ENCODE data around the gene SHISAL1. TPM values are rescaled to one million over a fixed set of nuclear protein-coding genes. Genes with fewer than 3 reads are reported as not detected.

SHISAL1 gene
- total and polyA plus RNA-seq, 2 donors (not counting 1 experiment from before 2014, with no cell fraction given): not detected

GRCh38 chr22:44245438-44245837 lies 67.3 kb downstream of the SHISAL1 start:
- ATAC-seq (ENCODE audit: low read depth) (no peak), DNase-seq (no peak)
- H3K4me1 Mint-ChIP-seq: no peaks in the 10 kb centered on the region
- Histone ChIP-seq H3K4me3 (ENCODE audit: control extremely low read depth in 1 of 5, extremely low read depth in 1 of 5, insufficient read depth in 1 of 5, low read depth in 2 of 5, low read length in 4 of 5) (no peak overlapping the region), H3K9ac (ENCODE audit: low read length) (no peak overlapping the region), H2AFZ (ENCODE audit: insufficient read depth, low read depth, low read length, poor library complexity, severe bottlenecking) (no peak overlapping the region), H3K4me2 (replicated peaks; ENCODE audit: low read depth, low read length, poor library complexity, severe bottlenecking) (no peak overlapping the region), H3K4me1 (ENCODE audit: control insufficient read depth in 2 of 2, insufficient read depth in 2 of 2, low read length in 2 of 2) (no peaks in the 10 kb centered on the region), H3K27me3 (replicated peaks in 1 of 4; ENCODE audit: control extremely low read depth in 1 of 4, control insufficient read depth in 3 of 4, insufficient read depth in 4 of 4, low read length in 3 of 4) (peaks cover 0 to 15% (median 3%) of the 10 kb centered on the region in 4 experiments), H3K79me2 (ENCODE audit: control insufficient read depth, insufficient read depth, low read length) (no peaks in the 10 kb centered on the region), H3K9me3 (ENCODE audit: control extremely low read depth in 1 of 3, control insufficient read depth in 2 of 3, insufficient read depth in 1 of 3, low read length in 2 of 3) (peaks cover 0 to 17% (median 9%) of the 10 kb centered on the region in 3 donors), H3K27ac (ENCODE audit: low read length in 2 of 2) (no peak overlapping the region), H3K36me3 (replicated peaks in 1 of 2; ENCODE audit: control extremely low read depth in 1 of 2, control insufficient read depth in 1 of 2, extremely low read depth in 1 of 2, insufficient read depth in 2 of 2, low read length in 1 of 2) (no peaks in the 10 kb centered on the region), H4K20me1 (ENCODE audit: control insufficient read depth, insufficient read depth, low read length, poor library complexity, severe bottlenecking) (no peaks in the 10 kb centered on the region)
- 93% methylated on average over 6 of the region's 7 CpGs for WGBS (ENCODE audit: insufficient coverage)
- CTCF ChIA-PET: no interaction called here
- intact Hi-C loops (cut with micrococcal nuclease): no loop called here
- H3K9me3 Mint-ChIP-seq (ENCODE audit: insufficient read depth): peaks cover 5% of the 10 kb centered on the region
- H3K27me3 Mint-ChIP-seq: peaks cover 53% of the 10 kb centered on the region
- POLR2A ChIA-PET: no interaction called here
- H3K4me3 Mint-ChIP-seq: no peak overlapping the region
- no peak for TF ChIP-seq CTCF (IDR thresholded peaks at IDR 0.05)
- TF ChIP-seq EZH2 (IDR thresholded peaks at IDR 0.05; ENCODE audit: borderline replicate concordance, insufficient read depth, low read depth, low read length, poor library complexity, severe bottlenecking): no peak
- no peak overlapping the region for H3K27ac Mint-ChIP-seq

GRCh38 chr22:44244265-44244822 lies 68.4 kb downstream of the SHISAL1 start:
- Mint-ChIP-seq H3K9me3 (ENCODE audit: insufficient read depth) (no peaks in the 10 kb centered on the region), H3K27me3 (peaks cover 52% of the 10 kb centered on the region), H3K27ac (no peak overlapping the region), H3K4me3 (no peak overlapping the region), H3K4me1 (no peaks in the 10 kb centered on the region)
- Histone ChIP-seq H3K4me3 (ENCODE audit: control extremely low read depth in 1 of 5, extremely low read depth in 1 of 5, insufficient read depth in 1 of 5, low read depth in 2 of 5, low read length in 4 of 5) (no peak overlapping the region), H3K36me3 (replicated peaks in 1 of 2; ENCODE audit: control extremely low read depth in 1 of 2, control insufficient read depth in 1 of 2, extremely low read depth in 1 of 2, insufficient read depth in 2 of 2, low read length in 1 of 2) (no peaks in the 10 kb centered on the region), H3K4me1 (ENCODE audit: control insufficient read depth in 2 of 2, insufficient read depth in 2 of 2, low read length in 2 of 2) (no peaks in the 10 kb centered on the region), H3K9me3 (ENCODE audit: control extremely low read depth in 1 of 3, control insufficient read depth in 2 of 3, insufficient read depth in 1 of 3, low read length in 2 of 3) (peaks cover 0 to 12% (median under 1%) of the 10 kb centered on the region in 3 donors), H3K79me2 (ENCODE audit: control insufficient read depth, insufficient read depth, low read length) (no peaks in the 10 kb centered on the region), H2AFZ (ENCODE audit: insufficient read depth, low read depth, low read length, poor library complexity, severe bottlenecking) (no peak overlapping the region), H3K27me3 (replicated peaks in 1 of 4; ENCODE audit: control extremely low read depth in 1 of 4, control insufficient read depth in 3 of 4, insufficient read depth in 4 of 4, low read length in 3 of 4) (peaks cover 0 to 15% (median 3%) of the 10 kb centered on the region in 4 experiments), H3K4me2 (replicated peaks; ENCODE audit: low read depth, low read length, poor library complexity, severe bottlenecking) (no peak overlapping the region), H3K27ac (ENCODE audit: low read length in 2 of 2) (no peak overlapping the region), H3K9ac (ENCODE audit: low read length) (no peak overlapping the region), H4K20me1 (ENCODE audit: control insufficient read depth, insufficient read depth, low read length, poor library complexity, severe bottlenecking) (no peaks in the 10 kb centered on the region)
- WGBS (ENCODE audit: insufficient coverage): 88% methylated on average over 8 of the region's 9 CpGs
- CTCF ChIA-PET: no interaction called here
- DNase-seq: no peak
- intact Hi-C loops (cut with micrococcal nuclease): no loop called here
- no peak for ATAC-seq (ENCODE audit: low read depth)
- POLR2A ChIA-PET: no interaction called here
- no peak for TF ChIP-seq CTCF (IDR thresholded peaks at IDR 0.05)
- TF ChIP-seq EZH2 (IDR thresholded peaks at IDR 0.05; ENCODE audit: borderline replicate concordance, insufficient read depth, low read depth, low read length, poor library complexity, severe bottlenecking): no peak
